ENCODE data around the gene EXOC6B. TPM values are rescaled to one million over a fixed set of nuclear protein-coding genes. Genes with fewer than 3 reads are reported as not detected.

The EXOC6B gene
- total RNA-seq, 1 experiment from 2014 or later, result 40.1 TPM

DNA sequence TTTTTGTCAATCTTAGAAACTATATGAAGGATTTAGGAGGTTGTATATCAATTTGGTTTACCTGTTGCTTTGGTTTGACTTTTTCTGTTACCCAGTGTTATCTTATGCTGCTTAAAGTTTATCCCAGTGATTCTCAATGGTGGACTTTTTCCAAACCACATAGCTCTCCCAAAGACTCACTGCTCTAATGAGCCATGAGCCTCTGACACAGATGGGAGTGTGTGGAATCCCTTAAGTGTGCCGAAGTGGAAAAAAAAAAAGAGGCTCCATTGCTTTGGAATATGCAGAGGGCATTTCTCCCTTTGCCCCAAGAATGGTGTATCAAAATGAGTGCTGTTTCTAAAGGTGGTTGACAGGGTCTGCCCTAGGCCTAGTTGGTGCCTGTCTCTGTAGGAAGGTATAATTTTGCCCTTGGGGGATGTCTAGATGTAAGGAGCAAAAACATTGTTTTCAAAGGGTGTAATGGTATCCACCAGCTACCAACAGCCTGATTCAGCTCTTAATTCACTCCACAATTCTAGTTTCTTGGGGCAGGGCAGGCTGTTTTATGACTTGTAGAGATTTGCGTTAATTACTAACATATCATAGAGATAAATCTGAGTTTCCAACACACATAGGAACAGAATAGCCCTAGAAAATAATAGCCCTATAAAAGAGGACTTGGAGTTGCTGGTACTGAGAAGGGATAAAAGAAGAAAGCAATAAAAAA lies 613.9 kb downstream of the EXOC6B start:
- H2AFZ ChIP-seq (ENCODE audit: low read length), result no peak overlapping the region
- TF ChIP-seq, protein P1, sequence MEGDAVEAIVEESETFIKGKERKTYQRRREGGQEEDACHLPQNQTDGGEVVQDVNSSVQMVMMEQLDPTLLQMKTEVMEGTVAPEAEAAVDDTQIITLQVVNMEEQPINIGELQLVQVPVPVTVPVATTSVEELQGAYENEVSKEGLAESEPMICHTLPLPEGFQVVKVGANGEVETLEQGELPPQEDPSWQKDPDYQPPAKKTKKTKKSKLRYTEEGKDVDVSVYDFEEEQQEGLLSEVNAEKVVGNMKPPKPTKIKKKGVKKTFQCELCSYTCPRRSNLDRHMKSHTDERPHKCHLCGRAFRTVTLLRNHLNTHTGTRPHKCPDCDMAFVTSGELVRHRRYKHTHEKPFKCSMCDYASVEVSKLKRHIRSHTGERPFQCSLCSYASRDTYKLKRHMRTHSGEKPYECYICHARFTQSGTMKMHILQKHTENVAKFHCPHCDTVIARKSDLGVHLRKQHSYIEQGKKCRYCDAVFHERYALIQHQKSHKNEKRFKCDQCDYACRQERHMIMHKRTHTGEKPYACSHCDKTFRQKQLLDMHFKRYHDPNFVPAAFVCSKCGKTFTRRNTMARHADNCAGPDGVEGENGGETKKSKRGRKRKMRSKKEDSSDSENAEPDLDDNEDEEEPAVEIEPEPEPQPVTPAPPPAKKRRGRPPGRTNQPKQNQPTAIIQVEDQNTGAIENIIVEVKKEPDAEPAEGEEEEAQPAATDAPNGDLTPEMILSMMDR (conservative IDR thresholded peaks at IDR 0.05), result no peak
- H3K27me3 ChIP-seq (ENCODE audit: insufficient read depth, low read length), result no peaks in the 10 kb centered on the region
- H3K23me2 ChIP-seq (ENCODE audit: insufficient read length, low read depth, low read length, poor library complexity, severe bottlenecking), result no peaks in the 10 kb centered on the region
- no peak overlapping the region for H3K4me2 ChIP-seq (ENCODE audit: insufficient read depth, insufficient read length, low read length)
- no peak overlapping the region for H3T11ph ChIP-seq (ENCODE audit: low read length)
- WGBS (ENCODE audit: extremely low coverage, insufficient read length, low lambda C conversion rate), result no CpG with 5 or more reads among the region's 2 CpGs
- no peak overlapping the region for H4K8ac ChIP-seq (replicated peaks; ENCODE audit: insufficient read length, low read depth, low read length)
- no peak overlapping the region for H2BK12ac ChIP-seq (ENCODE audit: insufficient read length, low read depth, low read length)
- H3K4ac ChIP-seq (ENCODE audit: low read depth, low read length), result no peak overlapping the region
- no peaks in the 10 kb centered on the region for H3K9me3 ChIP-seq (ENCODE audit: control insufficient read depth, low read depth, low read length)
- no peaks in the 10 kb centered on the region for H4K20me1 ChIP-seq (ENCODE audit: control insufficient read depth, insufficient read depth, insufficient read length)
- no peaks in the 10 kb centered on the region for H3K9me3 Mint-ChIP-seq
- H3K14ac ChIP-seq (ENCODE audit: insufficient read depth, low read length), result no peak overlapping the region
- no peak overlapping the region for H4K5ac ChIP-seq (ENCODE audit: insufficient read length, low read depth, low read length)
- no peak overlapping the region for H2AK5ac ChIP-seq (ENCODE audit: insufficient read length, low read length)
- H2BK5ac ChIP-seq (ENCODE audit: insufficient read length, low read length), result no peak overlapping the region
- no peak overlapping the region for H2BK15ac ChIP-seq (ENCODE audit: low read depth, low read length)
- no peak for DNase-seq
- H3K4me3 Mint-ChIP-seq, result no peak overlapping the region
- no peak overlapping the region for H3K56ac ChIP-seq (ENCODE audit: insufficient read length, low read depth, low read length)
- no peak overlapping the region for H2BK20ac ChIP-seq (ENCODE audit: low read depth, low read length, poor library complexity, severe bottlenecking)
- H3K36me3 Mint-ChIP-seq (ENCODE audit: insufficient read depth in 1 of 3, low read depth in 3 of 3), result no peaks in the 10 kb centered on the region
- H4K91ac ChIP-seq (ENCODE audit: insufficient read length, low read depth, low read length), result no peak overlapping the region
- H3K79me1 ChIP-seq (ENCODE audit: insufficient read depth, low read depth, low read length, poor library complexity, severe bottlenecking), result no peaks in the 10 kb centered on the region
- peaks cover 7 to 9% of the 10 kb centered on the region in 2 experiments for H3K4me1 Mint-ChIP-seq
- no peak overlapping the region for H3K9ac ChIP-seq (ENCODE audit: extremely low read depth, insufficient read length, low read length)
- H2BK120ac ChIP-seq (ENCODE audit: low read depth, low read length, poor library complexity, severe bottlenecking), result no peak overlapping the region
- no peak overlapping the region for H3K27ac ChIP-seq (ENCODE audit: insufficient read length, low read depth, low read length)
- no peak overlapping the region for H3K23ac ChIP-seq (ENCODE audit: insufficient read length, low read depth, low read length)
- H3K79me2 ChIP-seq (ENCODE audit: insufficient read depth, low read length), result no peaks in the 10 kb centered on the region
- H3K4me1 ChIP-seq (ENCODE audit: insufficient read depth, low read length), result no peaks in the 10 kb centered on the region
- H3K27me3 Mint-ChIP-seq (ENCODE audit: low read depth), result no peaks in the 10 kb centered on the region
- no peak overlapping the region for H3K18ac ChIP-seq (ENCODE audit: insufficient read length, low read depth, low read length)
- no peak overlapping the region for H3K27ac Mint-ChIP-seq
